Endometrial microvascular endothelial cells (primary cell): ENCODE results near the gene FASTKD1. TPM values are rescaled to one million over a fixed set of nuclear protein-coding genes. Genes with fewer than 3 reads are reported as not detected.
"Not testable (repeated sequence)": the region's sequence is repeated elsewhere in the genome, so short reads cannot be mapped to it uniquely, and the experiment has no call there.

Source experiments
- in situ Hi-C: cut with HindIII; loops from 2 replicates; pipeline ENCODE4 v1.10.0; 2017; ENCODE audit warnings: low sequenced_read_pairs, low pct_unique_long_range_greater_than_20kb; ENCODE audit errors: inconsistent ontology term
- total RNA-seq: library from RNA; depleted of rRNA; stranded (reverse); fragments of >200 nt; gene quantifications from one replicate; pipeline ENCODE4 v1.2.3, GENCODE V29; 2015; ENCODE audit errors: inconsistent ontology term

FASTKD1 gene
- total RNA-seq, 1 donor from 2014 or later: 24.0 TPM

- in situ Hi-C loops: no loop called here
These were observed 875 bp downstream of the FASTKD1 start for GRCh38 chr2:169572821-169573159.

- in situ Hi-C loops: no loop called here
These were observed 1.5 kb downstream of the FASTKD1 start for GRCh38 chr2:169572189-169572588.

- in situ Hi-C loops: no loop called here
These were observed 2.1 kb downstream of the FASTKD1 start for GRCh38 chr2:169571571-169571970.

- in situ Hi-C loops: not testable (repeated sequence)
These were observed 2.9 kb downstream of the FASTKD1 start for GRCh38 chr2:169570752-169571151.

- in situ Hi-C loops: no loop called here
These were observed 3.7 kb downstream of the FASTKD1 start for GRCh38 chr2:169569948-169570347.

- in situ Hi-C loops: no loop called here
These were observed 8.0 kb downstream of the FASTKD1 start for GRCh38 chr2:169565686-169566085.

- in situ Hi-C loops: no loop called here
These were observed 11.1 kb downstream of the FASTKD1 start for GRCh38 chr2:169562519-169562918.

- in situ Hi-C loops: not testable (repeated sequence)
These were observed 11.6 kb downstream of the FASTKD1 start for GRCh38 chr2:169562084-169562483.

GRCh38 chr2:169561364-169561763 lies 12.3 kb downstream of the FASTKD1 start:
- in situ Hi-C loops: no loop called here

- in situ Hi-C loops: no loop called here
These were observed 26.9 kb downstream of the FASTKD1 start for GRCh38 chr2:169546756-169547155.

- in situ Hi-C loops: no loop called here
These were observed 31.2 kb downstream of the FASTKD1 start for GRCh38 chr2:169542433-169542832.

- in situ Hi-C loops: no loop called here
These were observed 33.5 kb downstream of the FASTKD1 start for GRCh38 chr2:169540146-169540545.

GRCh38 chr2:169539460-169539859 lies 34.2 kb downstream of the FASTKD1 start:
- in situ Hi-C loops: not testable (repeated sequence)

- in situ Hi-C loops: no loop called here
These were observed 45.4 kb downstream of the FASTKD1 start for GRCh38 chr2:169528271-169528701.

GRCh38 chr2:169526451-169526850 lies 47.2 kb downstream of the FASTKD1 start:
- in situ Hi-C loops: no loop called here

- in situ Hi-C loops: no loop called here
These were observed 48.2 kb downstream of the FASTKD1 start for GRCh38 chr2:169525434-169525833.

GRCh38 chr2:169523681-169524080 lies 50.0 kb downstream of the FASTKD1 start:
- in situ Hi-C loops: no loop called here

GRCh38 chr2:169520896-169521295 lies 52.8 kb downstream of the FASTKD1 start:
- in situ Hi-C loops: no loop called here

- in situ Hi-C loops: not testable (repeated sequence)
These were observed 57.1 kb downstream of the FASTKD1 start for GRCh38 chr2:169516488-169516995.

- in situ Hi-C loops: not testable (repeated sequence)
These were observed 58.9 kb downstream of the FASTKD1 start for GRCh38 chr2:169514758-169515157.

GRCh38 chr2:169513926-169514325 lies 59.7 kb downstream of the FASTKD1 start:
- in situ Hi-C loops: no loop called here
